ENCODE data around the gene MACROD2.

DNA sequence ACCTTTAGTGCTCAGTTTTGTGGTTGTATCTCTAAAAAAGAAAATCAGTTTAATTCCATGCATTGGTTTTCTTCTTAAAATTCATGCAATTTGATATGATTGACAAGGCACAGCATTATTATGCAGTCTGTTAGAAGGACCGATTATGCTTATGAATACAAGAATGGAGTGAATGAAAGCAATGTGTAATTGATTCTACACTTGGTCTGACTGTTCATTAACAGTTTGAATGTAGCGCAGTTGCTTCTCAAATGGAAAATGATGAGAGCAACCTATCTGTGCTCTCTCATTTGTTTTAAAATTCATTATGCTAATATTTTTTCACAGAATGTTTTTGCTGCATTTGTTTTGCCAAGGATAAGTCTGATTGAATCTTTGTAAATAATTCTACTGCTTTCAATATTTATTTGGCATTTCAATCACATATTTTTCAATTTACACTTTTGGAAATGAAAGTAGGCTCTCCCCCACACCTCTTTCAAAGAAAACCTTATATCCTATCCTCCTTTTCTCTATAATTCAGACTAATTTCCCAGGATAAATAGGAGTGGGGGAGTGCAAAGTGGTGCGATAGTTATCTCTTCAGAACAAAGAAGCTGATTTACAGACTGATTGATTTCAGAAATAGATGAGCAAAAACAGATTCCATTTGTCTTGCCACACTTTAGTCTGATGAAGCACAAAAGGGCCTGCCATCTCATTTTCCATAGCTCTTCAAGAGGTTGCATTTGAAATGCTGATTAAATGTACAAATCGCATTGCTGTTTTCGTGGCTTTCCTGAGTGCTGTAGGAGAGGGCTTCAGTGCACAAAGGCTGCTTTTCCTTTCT, 1227.4 kb downstream of the MACROD2 start:
- TF ChIP-seq, protein P1, sequence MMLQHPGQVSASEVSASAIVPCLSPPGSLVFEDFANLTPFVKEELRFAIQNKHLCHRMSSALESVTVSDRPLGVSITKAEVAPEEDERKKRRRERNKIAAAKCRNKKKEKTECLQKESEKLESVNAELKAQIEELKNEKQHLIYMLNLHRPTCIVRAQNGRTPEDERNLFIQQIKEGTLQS (IDR thresholded peaks at IDR 0.05): no peak
- TF ChIP-seq RAD21 (IDR thresholded peaks at IDR 0.05): no peak
- TF ChIP-seq, protein P2, sequence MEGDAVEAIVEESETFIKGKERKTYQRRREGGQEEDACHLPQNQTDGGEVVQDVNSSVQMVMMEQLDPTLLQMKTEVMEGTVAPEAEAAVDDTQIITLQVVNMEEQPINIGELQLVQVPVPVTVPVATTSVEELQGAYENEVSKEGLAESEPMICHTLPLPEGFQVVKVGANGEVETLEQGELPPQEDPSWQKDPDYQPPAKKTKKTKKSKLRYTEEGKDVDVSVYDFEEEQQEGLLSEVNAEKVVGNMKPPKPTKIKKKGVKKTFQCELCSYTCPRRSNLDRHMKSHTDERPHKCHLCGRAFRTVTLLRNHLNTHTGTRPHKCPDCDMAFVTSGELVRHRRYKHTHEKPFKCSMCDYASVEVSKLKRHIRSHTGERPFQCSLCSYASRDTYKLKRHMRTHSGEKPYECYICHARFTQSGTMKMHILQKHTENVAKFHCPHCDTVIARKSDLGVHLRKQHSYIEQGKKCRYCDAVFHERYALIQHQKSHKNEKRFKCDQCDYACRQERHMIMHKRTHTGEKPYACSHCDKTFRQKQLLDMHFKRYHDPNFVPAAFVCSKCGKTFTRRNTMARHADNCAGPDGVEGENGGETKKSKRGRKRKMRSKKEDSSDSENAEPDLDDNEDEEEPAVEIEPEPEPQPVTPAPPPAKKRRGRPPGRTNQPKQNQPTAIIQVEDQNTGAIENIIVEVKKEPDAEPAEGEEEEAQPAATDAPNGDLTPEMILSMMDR (IDR thresholded peaks at IDR 0.05; ENCODE audit: low read depth, low read length, missing input control): no peak
- TF ChIP-seq, protein P3, sequence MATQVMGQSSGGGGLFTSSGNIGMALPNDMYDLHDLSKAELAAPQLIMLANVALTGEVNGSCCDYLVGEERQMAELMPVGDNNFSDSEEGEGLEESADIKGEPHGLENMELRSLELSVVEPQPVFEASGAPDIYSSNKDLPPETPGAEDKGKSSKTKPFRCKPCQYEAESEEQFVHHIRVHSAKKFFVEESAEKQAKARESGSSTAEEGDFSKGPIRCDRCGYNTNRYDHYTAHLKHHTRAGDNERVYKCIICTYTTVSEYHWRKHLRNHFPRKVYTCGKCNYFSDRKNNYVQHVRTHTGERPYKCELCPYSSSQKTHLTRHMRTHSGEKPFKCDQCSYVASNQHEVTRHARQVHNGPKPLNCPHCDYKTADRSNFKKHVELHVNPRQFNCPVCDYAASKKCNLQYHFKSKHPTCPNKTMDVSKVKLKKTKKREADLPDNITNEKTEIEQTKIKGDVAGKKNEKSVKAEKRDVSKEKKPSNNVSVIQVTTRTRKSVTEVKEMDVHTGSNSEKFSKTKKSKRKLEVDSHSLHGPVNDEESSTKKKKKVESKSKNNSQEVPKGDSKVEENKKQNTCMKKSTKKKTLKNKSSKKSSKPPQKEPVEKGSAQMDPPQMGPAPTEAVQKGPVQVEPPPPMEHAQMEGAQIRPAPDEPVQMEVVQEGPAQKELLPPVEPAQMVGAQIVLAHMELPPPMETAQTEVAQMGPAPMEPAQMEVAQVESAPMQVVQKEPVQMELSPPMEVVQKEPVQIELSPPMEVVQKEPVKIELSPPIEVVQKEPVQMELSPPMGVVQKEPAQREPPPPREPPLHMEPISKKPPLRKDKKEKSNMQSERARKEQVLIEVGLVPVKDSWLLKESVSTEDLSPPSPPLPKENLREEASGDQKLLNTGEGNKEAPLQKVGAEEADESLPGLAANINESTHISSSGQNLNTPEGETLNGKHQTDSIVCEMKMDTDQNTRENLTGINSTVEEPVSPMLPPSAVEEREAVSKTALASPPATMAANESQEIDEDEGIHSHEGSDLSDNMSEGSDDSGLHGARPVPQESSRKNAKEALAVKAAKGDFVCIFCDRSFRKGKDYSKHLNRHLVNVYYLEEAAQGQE (IDR thresholded peaks at IDR 0.05): no peak

All from liver (tissue), 3 donors.